Hepatocyte (in vitro differentiated cells): Measurements from ENCODE around the gene FBLN2. TPM values are rescaled to one million over a fixed set of nuclear protein-coding genes. Genes with fewer than 3 reads are reported as not detected.

Experiments used
- DNase-seq: peaks from one replicate; pipeline ENCODE4 v3.0.0-alpha.2; 2016; ENCODE audit warnings: low spot score
- H2AFZ ChIP-seq: fragments of 200-600 bp; sonication (generic); 2 replicates; pipeline ENCODE4 v1.6.0; 2016; ENCODE audit warnings: antibody characterized with exemption, mild to moderate bottlenecking
- H3K27ac ChIP-seq: fragments of 200-600 bp; sonication (generic); 2 replicates; pipeline ENCODE4 v1.5.1; 2016; ENCODE audit warnings: mild to moderate bottlenecking
- H3K27me3 ChIP-seq: fragments of 200-600 bp; sonication (generic); 2 replicates; pipeline ENCODE4 v1.6.1; 2016
- H3K36me3 ChIP-seq: fragments of 200-600 bp; sonication (generic); replicated peaks from 2 replicates; pipeline ENCODE4 v1.5.1; 2016; ENCODE audit warnings: low read depth; ENCODE audit not compliant: insufficient read depth
- H3K4me1 ChIP-seq: fragments of 200-600 bp; sonication (generic); 2 replicates; pipeline ENCODE4 v1.5.1; 2016; ENCODE audit warnings: mild to moderate bottlenecking, moderate library complexity; ENCODE audit not compliant: insufficient read depth
- H3K4me2 ChIP-seq: fragments of 200-600 bp; sonication (generic); 2 replicates; pipeline ENCODE4 v1.6.0; 2016
- H3K4me3 ChIP-seq: fragments of 200-600 bp; sonication (generic); 2 replicates; pipeline ENCODE4 v1.5.1; 2016; ENCODE audit warnings: mild to moderate bottlenecking
- H3K79me2 ChIP-seq: fragments of 200-600 bp; sonication (generic); 2 replicates; pipeline ENCODE4 v1.6.0; 2017; ENCODE audit warnings: mild to moderate bottlenecking
- H3K9me2 ChIP-seq: fragments of 200-600 bp; sonication (generic); replicated peaks from 2 replicates; pipeline ENCODE4 v1.6.0; 2017; ENCODE audit warnings: mild to moderate bottlenecking; ENCODE audit not compliant: insufficient read depth
- H3K9me3 ChIP-seq: fragments of 200-600 bp; sonication (generic); 2 replicates; pipeline ENCODE4 v1.5.1; 2016; ENCODE audit warnings: low read depth, mild to moderate bottlenecking
- H4K20me1 ChIP-seq: fragments of 200-600 bp; sonication (generic); 2 replicates; pipeline ENCODE4 v1.6.0; 2016; ENCODE audit warnings: mild to moderate bottlenecking; ENCODE audit not compliant: insufficient read depth, poor library complexity, severe bottlenecking
- CTCF ChIP-seq: fragments of 200-600 bp; sonication (generic); IDR thresholded peaks from 2 replicates; pipeline ENCODE4 v1.5.1; 2016; ENCODE audit warnings: antibody characterized with exemption, mild to moderate bottlenecking; ENCODE audit not compliant: poor library complexity
- EZH2 ChIP-seq: fragments of 200-600 bp; sonication (generic); IDR thresholded peaks from 2 replicates; pipeline ENCODE4 v1.6.1; 2016; ENCODE audit warnings: antibody characterized with exemption, mild to moderate bottlenecking, borderline replicate concordance
- EZH2phosphoT487 ChIP-seq: fragments of 200-600 bp; sonication (generic); IDR thresholded peaks from one replicate; pipeline ENCODE4 v1.6.1; 2018; ENCODE audit warnings: antibody characterized with exemption, mild to moderate bottlenecking, low read depth, moderate library complexity; ENCODE audit not compliant: unreplicated experiment, severe bottlenecking
- WGBS: methylation state at CpG from one replicate; pipeline ENCODE4 v1.1.6; 2016; ENCODE audit warnings: low lambda C conversion rate; ENCODE audit errors: missing lambda C conversion rate; 5-methylcytosine and 5-hydroxymethylcytosine counted together
- polyA plus RNA-seq: library from polyadenylated mRNA; unstranded; fragments of >200 nt; fragmentation: Nextera tagmentation; extraction: Ambion mirVana; gene quantifications from 2 replicates; pipeline ENCODE4 v1.2.1, GENCODE V29; 2016
- total RNA-seq: library from RNA; depleted of rRNA; stranded (reverse); fragments of >200 nt; gene quantifications from 2 replicates; pipeline ENCODE4 v1.2.3, GENCODE V29; 2014

The FBLN2 gene
- total and polyA plus RNA-seq, 2 experiments from 2014 or later: 75.8 to 76.2 TPM

- Histone ChIP-seq H3K36me3 (no peaks in the 10 kb centered on the region), H3K9me2 (no peaks in the 10 kb centered on the region), H3K4me2 (no peak overlapping the region), H3K4me3 (no peak overlapping the region), H3K27ac (no peak overlapping the region), H2AFZ (no peak overlapping the region), H3K4me1 (no peaks in the 10 kb centered on the region), H3K79me2 (peaks cover 5% of the 10 kb centered on the region), H4K20me1 (no peaks in the 10 kb centered on the region), H3K27me3 (no peaks in the 10 kb centered on the region), H3K9me3 (no peaks in the 10 kb centered on the region)
- TF ChIP-seq CTCF (no peak), EZH2 (no peak), EZH2phosphoT487 (no peak)
- no peak for DNase-seq
- 60% methylated on average over 5 of the region's 5 CpGs for WGBS
Measured at GRCh38 chr3:13566453-13566748, 17.5 kb downstream of the FBLN2 start.

DNA sequence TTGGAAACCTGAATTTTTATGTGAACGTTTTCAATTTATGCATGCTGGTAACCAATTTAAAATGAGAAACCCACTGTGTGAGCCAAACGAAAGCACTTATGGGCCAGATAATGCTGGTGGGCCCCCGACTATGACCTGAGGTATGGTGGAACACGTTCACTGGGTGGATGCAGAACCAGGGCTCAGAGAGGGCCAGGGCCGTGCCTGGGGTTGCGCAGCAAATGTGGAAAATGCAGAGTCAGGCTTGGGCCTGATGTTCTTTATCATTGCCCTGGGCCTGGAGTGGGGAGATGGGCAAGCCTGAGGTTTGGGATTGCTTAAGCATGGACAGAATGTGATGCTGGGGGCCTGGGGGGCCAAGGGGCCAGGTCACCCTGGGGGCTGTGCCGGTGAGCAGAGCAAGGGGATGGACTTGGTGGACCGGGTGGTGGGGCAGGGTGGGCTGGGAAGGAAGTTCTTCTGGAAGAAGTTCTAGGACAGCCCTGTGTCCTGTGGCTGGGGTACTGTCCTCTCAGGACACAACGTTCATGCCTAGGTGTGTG, 17.9 kb downstream of the FBLN2 start:
- no peak overlapping the region for H2AFZ ChIP-seq

GRCh38 chr3:13567684-13568514, 19.0 kb downstream of the FBLN2 start:
- Histone ChIP-seq H3K4me2 (no peak overlapping the region), H4K20me1 (no peaks in the 10 kb centered on the region), H3K27ac (no peak overlapping the region), H3K79me2 (peaks cover 5% of the 10 kb centered on the region), H2AFZ (no peak overlapping the region), H3K36me3 (no peaks in the 10 kb centered on the region), H3K9me2 (no peaks in the 10 kb centered on the region), H3K9me3 (no peaks in the 10 kb centered on the region), H3K4me3 (no peak overlapping the region), H3K27me3 (no peaks in the 10 kb centered on the region), H3K4me1 (no peaks in the 10 kb centered on the region)
- no peak for DNase-seq
- 88% methylated on average over 20 of the region's 20 CpGs for WGBS
- TF ChIP-seq EZH2: no peak
- TF ChIP-seq EZH2phosphoT487: no peak
- no peak for TF ChIP-seq CTCF

More for the DNA sequence above, 17.9 kb downstream of the FBLN2 start:
- no peak overlapping the region for H3K4me2 ChIP-seq
- H3K9me2 ChIP-seq: no peaks in the 10 kb centered on the region
- no peak overlapping the region for H3K27ac ChIP-seq
- H3K9me3 ChIP-seq: no peaks in the 10 kb centered on the region
- no peaks in the 10 kb centered on the region for H3K4me1 ChIP-seq
- no peaks in the 10 kb centered on the region for H4K20me1 ChIP-seq
- H3K27me3 ChIP-seq: no peaks in the 10 kb centered on the region
- H3K36me3 ChIP-seq: no peaks in the 10 kb centered on the region
- DNase-seq: no peak
- H3K79me2 ChIP-seq: peaks cover 5% of the 10 kb centered on the region
- 92% methylated on average over 9 of the region's 9 CpGs for WGBS
- TF ChIP-seq CTCF: no peak
- no peak overlapping the region for H3K4me3 ChIP-seq
